Lower leg skin (tissue), 4 donors: ENCODE data around the gene DNAAF1. TPM values are rescaled to one million over a fixed set of nuclear protein-coding genes. Genes with fewer than 3 reads are reported as not detected.
A peak's percentile ranks its signal among the peaks of the same experiment; 100 is the strongest.

Source experiments
- DNase-seq, 2 donors: peaks; one replicate each; pipeline ENCODE4 v3.0.0-alpha.2; 2019; ENCODE audit warnings: low spot score in 2 of 2
- H3K4me3 ChIP-seq: fragments of 200-600 bp; sonication (generic); 2 replicates; pipeline ENCODE4 v1.5.1; 2017; ENCODE audit warnings: mild to moderate bottlenecking, low read depth; ENCODE audit not compliant: poor library complexity, severe bottlenecking
- CTCF ChIP-seq, 3 donors: fragments of 450-650 bp; IDR thresholded peaks; one replicate each; pipeline ENCODE4 v1.5.1; 2016; ENCODE audit warnings: antibody characterized with exemption in 3 of 3, mild to moderate bottlenecking in 3 of 3, moderate library complexity in 2 of 3
- POLR2A ChIP-seq, 2 donors: fragments of 450-650 bp; IDR thresholded peaks; one replicate each; pipeline ENCODE4 v1.6.1; 2016 to 2017; ENCODE audit warnings: antibody characterized with exemption in 2 of 2, mild to moderate bottlenecking in 1 of 2, moderate library complexity in 1 of 2
- WGBS, 2 donors: methylation state at CpG; one replicate each; pipeline ENCODE4 v1.1.5; 2018; 5-methylcytosine and 5-hydroxymethylcytosine counted together
- intact Hi-C: fragments of 100-400 bp; cut with DNase I; formaldehyde crosslinking; loops from one replicate; pipeline ENCODE4 v1.15.0; 2023; ENCODE audit warnings: low total_unique reads
- total RNA-seq, 4 donors: library from RNA; depleted of rRNA; stranded (reverse); fragments of >200 nt; gene quantifications; one replicate each; pipeline ENCODE4 v1.1.0, GENCODE V29; 2016

The DNAAF1 gene
- total RNA-seq, 4 donors from 2014 or later = 0.71 to 1.0 TPM; not detected in 2

DNA sequence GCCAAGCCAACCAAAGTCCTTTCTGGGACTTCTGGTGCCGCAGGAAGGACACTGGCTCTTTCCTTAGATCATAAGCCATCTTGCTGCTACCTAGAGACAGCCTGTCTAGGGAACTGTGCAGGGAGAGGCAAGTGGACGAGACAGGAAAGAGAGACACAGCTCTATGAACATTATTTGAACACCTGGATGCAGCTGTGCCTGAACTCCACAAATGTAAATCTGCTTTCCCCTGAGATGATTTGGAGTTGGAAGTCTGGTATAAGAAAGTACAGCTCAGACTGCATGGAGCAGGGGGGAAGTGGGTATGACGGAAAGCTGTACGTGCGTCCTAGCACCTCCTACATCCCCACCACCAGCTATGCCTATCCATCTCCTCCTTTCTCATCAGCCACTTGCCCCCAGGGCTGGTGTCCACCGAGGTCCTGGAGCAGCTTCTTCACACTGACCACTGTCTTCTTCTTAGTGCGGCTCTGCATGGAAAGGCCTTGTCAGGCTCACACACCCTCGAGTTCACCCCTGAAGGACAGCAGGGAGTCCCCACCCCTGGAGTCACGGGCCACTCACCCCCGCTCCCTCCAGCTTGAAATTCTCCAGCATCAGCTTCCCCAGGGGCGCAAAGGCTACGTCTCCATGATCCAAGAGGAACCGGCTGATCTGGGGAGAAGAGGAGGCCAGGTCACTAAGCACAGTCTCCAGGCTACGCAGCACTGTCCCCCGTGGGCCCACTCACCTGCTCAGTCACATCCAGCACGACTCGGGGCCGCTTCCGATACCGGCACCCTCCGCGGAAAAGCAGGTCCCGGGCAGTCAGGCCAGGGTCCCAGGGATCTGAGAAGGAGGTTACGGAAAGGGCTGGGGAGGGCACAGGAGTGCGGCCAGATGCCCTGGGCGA is 37.8 kb downstream of the DNAAF1 start:
- no peak overlapping the region for H3K4me3 ChIP-seq
- TF ChIP-seq POLR2A (IDR thresholded peaks at IDR 0.05) (no peak), CTCF (IDR thresholded peaks at IDR 0.05) (no peak)
- DNase-seq = no peak
- 95 to 98% methylated on average over 26 of the region's 26 CpGs for WGBS, 2 donors
- intact Hi-C loops = loop anchor here (10.0 kb wide), 1 partner anchor 358 kb away; no protein-coding TSS in a partner anchor

GRCh38 chr16:84183572-84183875 is 38.4 kb downstream of the DNAAF1 start:
- DNase-seq = no peak
- intact Hi-C loops = loop anchor here (10.0 kb wide), 1 partner anchor 359 kb away; no protein-coding TSS in a partner anchor
- H3K4me3 ChIP-seq = no peak overlapping the region
- WGBS, 2 donors = 96 to 98% methylated on average over 5 of the region's 5 CpGs
- TF ChIP-seq CTCF (IDR thresholded peaks at IDR 0.05) (no peak), POLR2A (IDR thresholded peaks at IDR 0.05) (no peak)

GRCh38 chr16:84183911-84184591 is 38.9 kb downstream of the DNAAF1 start:
- H3K4me3 ChIP-seq = no peak overlapping the region
- intact Hi-C loops = loop anchor here (10.0 kb wide), 1 partner anchor 359 kb away; no protein-coding TSS in a partner anchor
- TF ChIP-seq CTCF (IDR thresholded peaks at IDR 0.05) (no peak), POLR2A (IDR thresholded peaks at IDR 0.05) (no peak)
- DNase-seq = no peak
- WGBS, 2 donors = 80 to 83% methylated on average over 10 to 11 of the region's 11 CpGs

DNA sequence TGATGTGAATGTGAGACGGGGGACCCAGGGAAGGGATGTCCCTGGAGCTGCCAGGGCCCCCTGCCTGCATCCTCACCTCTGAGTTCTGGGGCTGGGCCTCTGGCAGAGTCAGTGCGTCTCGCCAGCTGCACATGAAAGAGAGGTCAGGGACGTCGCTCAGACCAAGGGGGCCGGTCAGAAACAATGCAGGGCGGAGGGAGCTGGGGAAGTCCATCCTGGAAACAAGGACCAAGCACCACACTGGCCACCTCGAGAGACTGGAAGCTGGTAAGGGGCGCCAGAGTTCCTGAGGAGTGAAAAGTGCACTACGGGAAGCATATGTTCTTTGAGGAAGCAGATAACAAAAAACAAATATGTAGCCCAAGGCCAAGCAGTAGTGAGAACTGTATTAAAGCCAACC is 39.7 kb downstream of the DNAAF1 start:
- no peak for DNase-seq
- no peak overlapping the region for H3K4me3 ChIP-seq
- intact Hi-C loops = loop anchor here (10.0 kb wide), 1 partner anchor 360 kb away; no protein-coding TSS in a partner anchor
- 84% methylated on average over 10 of the region's 10 CpGs for WGBS, 2 donors
- TF ChIP-seq POLR2A (IDR thresholded peaks at IDR 0.05) (no peak), CTCF (IDR thresholded peaks at IDR 0.05) (no peak)

DNA sequence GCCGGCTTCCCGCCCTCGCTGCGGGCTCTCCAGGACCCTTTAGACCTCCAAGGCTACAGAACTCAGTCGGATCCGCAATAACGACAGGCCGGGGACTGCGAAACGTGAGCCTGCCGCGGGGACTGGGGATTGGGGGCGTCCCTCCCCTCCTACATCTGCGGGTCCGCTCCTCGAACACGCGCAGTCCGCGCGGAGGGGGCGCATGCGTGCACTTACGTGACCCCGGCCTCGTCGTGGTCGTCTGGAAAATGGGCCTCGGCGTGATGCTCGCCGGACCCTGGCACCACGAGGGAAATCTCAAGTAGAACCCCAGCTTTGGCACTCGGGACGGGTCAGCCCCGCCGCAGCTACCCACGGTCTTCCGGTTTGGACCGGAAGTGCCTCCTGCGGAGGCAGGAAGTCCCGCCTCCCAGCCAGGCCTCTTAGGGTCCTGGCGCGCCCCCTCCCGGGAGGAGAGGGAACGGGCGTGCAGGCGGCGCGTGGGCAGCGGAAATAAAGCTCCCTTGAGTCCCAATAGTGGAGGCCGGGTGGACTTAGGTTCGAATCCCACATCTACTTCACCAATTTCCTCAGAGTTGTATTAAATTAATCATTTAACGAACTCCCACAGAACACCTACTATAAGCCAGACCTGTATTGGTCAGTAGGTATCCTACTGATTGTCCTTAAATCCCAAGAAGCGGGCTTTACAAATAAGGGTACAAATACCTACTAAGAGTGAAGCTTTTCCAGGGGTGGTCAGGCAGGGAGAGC is 41.8 kb downstream of the DNAAF1 start, which contains the start of gene TAF1C:
TAF1C (minus strand) TSS at position 373 of the 753 bp plus-strand sequence. CDS start 2,069 bp downstream, outside the sequence.
- DNase-seq = peak; percentile 90 to 98
- intact Hi-C loops = loop anchor here (10.0 kb wide), 1 partner anchor 362 kb away; no protein-coding TSS in a partner anchor
- 2 to 3% methylated on average over 34 to 55 of the region's 55 CpGs for WGBS, 2 donors
- TF ChIP-seq CTCF (IDR thresholded peaks at IDR 0.05) (peak in 1 of 3 donors; percentile 70), POLR2A (IDR thresholded peaks at IDR 0.05) (no peak)
- H3K4me3 ChIP-seq = peak within 1 kb of the TSS; percentile 93
